Measurements from ENCODE around the gene LRRC75A. TPM values are rescaled to one million over a fixed set of nuclear protein-coding genes. Genes with fewer than 3 reads are reported as not detected.

LRRC75A gene
- total RNA-seq, 1 experiment from 2014 or later, result 15.8 TPM

DNA sequence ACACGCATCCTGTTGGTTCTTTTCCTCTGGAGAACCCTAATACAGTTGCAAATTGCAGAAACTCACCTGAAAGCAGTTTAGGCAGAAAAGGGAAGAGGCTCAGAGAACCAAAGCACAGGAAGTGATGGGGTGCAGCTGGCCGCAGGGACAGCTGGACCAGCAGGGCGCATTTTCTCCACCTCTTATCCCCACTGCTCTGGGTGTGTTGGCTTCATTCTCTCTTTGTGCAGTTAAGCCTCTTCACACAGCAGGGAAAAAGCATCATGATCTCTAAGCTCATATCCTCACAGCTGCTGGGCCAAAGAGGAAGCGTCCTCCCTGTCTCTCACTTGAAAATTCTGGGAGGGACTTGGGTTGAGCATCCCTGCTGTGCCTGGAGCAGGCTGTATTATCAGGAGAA, 20.0 kb upstream of the LRRC75A start:
- Histone ChIP-seq H3K27me3 (ENCODE audit: insufficient read depth, low read depth) (no peaks in the 10 kb centered on the region), H3K4me2 (no peak overlapping the region), H4K20me1 (ENCODE audit: insufficient read depth) (no peaks in the 10 kb centered on the region), H3K36me3 (ENCODE audit: low read depth) (no peaks in the 10 kb centered on the region), H3K9me2 (ENCODE audit: insufficient read depth) (no peaks in the 10 kb centered on the region), H3K4me1 (replicated peaks; ENCODE audit: insufficient read depth) (peaks cover 9% of the 10 kb centered on the region), H3K4me3 (no peak overlapping the region), H3K79me2 (ENCODE audit: low read depth) (no peaks in the 10 kb centered on the region), H3K9me3 (ENCODE audit: insufficient read depth, low read depth) (no peaks in the 10 kb centered on the region), H2AFZ (no peak overlapping the region), H3F3A (ENCODE audit: insufficient read depth, low read depth) (peaks cover 3% of the 10 kb centered on the region; the same call in 1 of the 2 replicates), H3K27ac (no peak overlapping the region)
- no peak for DNase-seq
- CTCF ChIA-PET, result no interaction called here
- POLR2A ChIA-PET (ENCODE audit: unreplicated experiment), result no interaction called here
- BruUV-seq (replicated peaks), result no TSS peak
- intact Hi-C loops (cut with micrococcal nuclease; ENCODE audit: unreplicated experiment), result no loop called here
- TF ChIP-seq, protein P1, sequence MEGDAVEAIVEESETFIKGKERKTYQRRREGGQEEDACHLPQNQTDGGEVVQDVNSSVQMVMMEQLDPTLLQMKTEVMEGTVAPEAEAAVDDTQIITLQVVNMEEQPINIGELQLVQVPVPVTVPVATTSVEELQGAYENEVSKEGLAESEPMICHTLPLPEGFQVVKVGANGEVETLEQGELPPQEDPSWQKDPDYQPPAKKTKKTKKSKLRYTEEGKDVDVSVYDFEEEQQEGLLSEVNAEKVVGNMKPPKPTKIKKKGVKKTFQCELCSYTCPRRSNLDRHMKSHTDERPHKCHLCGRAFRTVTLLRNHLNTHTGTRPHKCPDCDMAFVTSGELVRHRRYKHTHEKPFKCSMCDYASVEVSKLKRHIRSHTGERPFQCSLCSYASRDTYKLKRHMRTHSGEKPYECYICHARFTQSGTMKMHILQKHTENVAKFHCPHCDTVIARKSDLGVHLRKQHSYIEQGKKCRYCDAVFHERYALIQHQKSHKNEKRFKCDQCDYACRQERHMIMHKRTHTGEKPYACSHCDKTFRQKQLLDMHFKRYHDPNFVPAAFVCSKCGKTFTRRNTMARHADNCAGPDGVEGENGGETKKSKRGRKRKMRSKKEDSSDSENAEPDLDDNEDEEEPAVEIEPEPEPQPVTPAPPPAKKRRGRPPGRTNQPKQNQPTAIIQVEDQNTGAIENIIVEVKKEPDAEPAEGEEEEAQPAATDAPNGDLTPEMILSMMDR (conservative IDR thresholded peaks at IDR 0.05), result no peak
- TF ChIP-seq EZH2 (IDR thresholded peaks at IDR 0.05; ENCODE audit: low read depth), result no peak

DNA sequence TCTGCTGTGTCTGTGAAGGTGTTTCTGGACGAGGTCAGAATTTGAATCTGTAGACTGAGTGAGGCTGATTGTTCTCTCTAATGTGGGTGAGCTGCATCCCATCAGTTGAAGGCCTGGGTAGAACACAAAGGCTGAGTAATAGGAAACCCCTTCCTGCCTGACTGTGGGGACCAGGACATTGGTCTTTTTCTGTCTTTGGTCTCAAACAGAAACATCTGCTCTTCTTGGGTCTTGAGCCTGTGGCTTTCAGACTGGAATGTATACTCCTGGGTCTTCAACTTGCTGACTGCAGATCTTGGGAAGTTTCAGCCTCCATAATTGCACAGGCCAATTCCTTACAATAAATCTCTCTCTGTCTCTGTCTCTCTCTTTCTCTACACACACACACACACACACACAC, 19.6 kb upstream of the LRRC75A start:
- no peaks in the 10 kb centered on the region for H3K36me3 ChIP-seq (ENCODE audit: low read depth)
- no peaks in the 10 kb centered on the region for H3K9me2 ChIP-seq (ENCODE audit: insufficient read depth)
- intact Hi-C loops (cut with micrococcal nuclease; ENCODE audit: unreplicated experiment), result no loop called here
- DNase-seq, result no peak
- no peak overlapping the region for H3K4me3 ChIP-seq
- H3K79me2 ChIP-seq (ENCODE audit: low read depth), result no peaks in the 10 kb centered on the region
- BruUV-seq (replicated peaks), result no TSS peak
- no peak overlapping the region for H3K4me2 ChIP-seq
- H2AFZ ChIP-seq, result no peak overlapping the region
- H3K27ac ChIP-seq, result no peak overlapping the region
- CTCF ChIA-PET, result interaction anchor here (0.5 kb wide), 1 partner anchor 55 kb away, joined by 3 read pairs; no protein-coding TSS in a partner anchor
- POLR2A ChIA-PET (ENCODE audit: unreplicated experiment), result no interaction called here
- no peaks in the 10 kb centered on the region for H4K20me1 ChIP-seq (ENCODE audit: insufficient read depth)
- H3K27me3 ChIP-seq (ENCODE audit: insufficient read depth, low read depth), result no peaks in the 10 kb centered on the region
- H3F3A ChIP-seq (ENCODE audit: insufficient read depth, low read depth), result no peaks in the 10 kb centered on the region
- H3K9me3 ChIP-seq (ENCODE audit: insufficient read depth, low read depth), result no peaks in the 10 kb centered on the region
- TF ChIP-seq, protein P1 (conservative IDR thresholded peaks at IDR 0.05), result no peak
- TF ChIP-seq EZH2 (IDR thresholded peaks at IDR 0.05; ENCODE audit: low read depth), result no peak
- peaks cover 5% of the 10 kb centered on the region for H3K4me1 ChIP-seq (replicated peaks; ENCODE audit: insufficient read depth)

DNA sequence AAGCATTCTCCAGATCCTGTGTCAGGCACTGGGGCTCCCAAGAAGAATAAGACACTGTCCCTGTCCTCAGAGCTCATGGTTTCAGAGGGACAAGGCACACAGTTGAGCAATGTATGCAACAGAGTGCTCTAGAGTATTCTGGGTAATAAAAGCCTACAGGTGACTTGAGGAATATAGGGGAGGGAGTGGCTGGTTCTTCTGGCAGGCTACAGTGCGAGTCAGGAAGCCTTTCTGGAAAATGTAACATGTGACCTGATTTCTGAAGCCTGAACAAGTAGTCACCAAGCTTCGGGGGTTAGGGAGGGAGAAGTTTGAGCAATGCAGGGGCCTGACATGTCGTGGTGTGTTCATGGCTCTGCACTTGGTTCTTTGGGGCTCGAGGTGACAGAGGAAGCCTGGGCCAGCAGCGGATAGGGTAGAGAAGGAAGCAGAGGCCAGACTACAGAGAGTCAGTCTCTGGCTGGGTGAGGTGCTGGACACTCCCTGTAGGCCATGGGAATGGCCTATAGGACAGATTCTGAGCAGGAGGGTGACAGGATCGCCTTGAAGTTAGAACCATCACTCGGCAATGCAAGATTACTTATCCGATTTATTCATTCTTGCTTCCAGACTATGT, 16.0 kb upstream of the LRRC75A start:
- Histone ChIP-seq H3K27ac (no peak overlapping the region), H3K79me2 (ENCODE audit: low read depth) (no peaks in the 10 kb centered on the region), H3K9me2 (ENCODE audit: insufficient read depth) (no peaks in the 10 kb centered on the region), H3K9me3 (ENCODE audit: insufficient read depth, low read depth) (no peaks in the 10 kb centered on the region), H3K27me3 (ENCODE audit: insufficient read depth, low read depth) (no peaks in the 10 kb centered on the region), H4K20me1 (ENCODE audit: insufficient read depth) (no peaks in the 10 kb centered on the region), H3K36me3 (ENCODE audit: low read depth) (no peaks in the 10 kb centered on the region), H3F3A (ENCODE audit: insufficient read depth, low read depth) (no peaks in the 10 kb centered on the region), H3K4me2 (no peak overlapping the region), H3K4me3 (no peak overlapping the region), H2AFZ (no peak overlapping the region), H3K4me1 (replicated peaks; ENCODE audit: insufficient read depth) (no peaks in the 10 kb centered on the region)
- ChIA-PET CTCF (no interaction called here), POLR2A (ENCODE audit: unreplicated experiment) (interaction anchor here (0.5 to 1.2 kb wide), 2 partner anchors 67 to 127 kb away, joined by 3 to 4 read pairs; partner anchors contain the start of gene UBB)
- no TSS peak for BruUV-seq (replicated peaks)
- intact Hi-C loops (cut with micrococcal nuclease; ENCODE audit: unreplicated experiment), result no loop called here
- DNase-seq, result no peak
- no peak for TF ChIP-seq EZH2 (IDR thresholded peaks at IDR 0.05; ENCODE audit: low read depth)
- TF ChIP-seq, protein P1 (conservative IDR thresholded peaks at IDR 0.05), result no peak
